GM23248 (cell line): Measurements from ENCODE around the gene ADM2.

Experiments used
- EZH2 ChIP-seq: fragments of 200-600 bp; sonication (generic); IDR thresholded peaks from 2 replicates; pipeline ENCODE4 v1.6.1; 2018; ENCODE audit warnings: antibody characterized with exemption, mild to moderate bottlenecking; ENCODE audit not compliant: insufficient read depth, poor library complexity, severe bottlenecking
- EZH2phosphoT487 ChIP-seq: fragments of 200-600 bp; sonication (generic); IDR thresholded peaks from 2 replicates; pipeline ENCODE4 v1.6.1; 2018; ENCODE audit warnings: antibody characterized with exemption, moderate library complexity, mild to moderate bottlenecking, low read depth; ENCODE audit not compliant: insufficient read depth

GRCh38 chr22:50497093-50497492, 15.8 kb downstream of the ADM2 start:
- TF ChIP-seq EZH2 (no peak), EZH2phosphoT487 (no peak)
